HepG2 (cell line): ENCODE data around the gene PPP1R27. TPM values are rescaled to one million over a fixed set of nuclear protein-coding genes. Genes with fewer than 3 reads are reported as not detected.

Experiments used
- ATF1 ChIP-seq: IDR thresholded peaks from 2 replicates; pipeline ENCODE4 v1.6.1; 2016; ENCODE audit warnings: mild to moderate bottlenecking, control low read depth
- ATF7 ChIP-seq, 2 experiments: fragments of 450-650 bp in 1 of 2; sonication (generic) in 1 of 2; formaldehyde crosslinking in 1 of 2; IDR thresholded peaks; 2 replicates each; pipeline versions ENCODE4 v1.4.0 to v1.6.1; 2016 to 2020; ENCODE audit warnings: antibody characterized with exemption in 1 of 2, mild to moderate bottlenecking in 1 of 2, missing genetic modification reagents in 1 of 2
- CEBPG ChIP-seq: IDR thresholded peaks from 2 replicates; pipeline ENCODE4 v1.6.1; 2016
- DNMT3B ChIP-seq: conservative IDR thresholded peaks from 2 replicates; pipeline ENCODE4 v1.6.1; 2016; ENCODE audit warnings: missing biosample characterization, control low read depth
- E2F2 ChIP-seq: sonication (generic); formaldehyde crosslinking; IDR thresholded peaks from 2 replicates; pipeline ENCODE4 v1.4.0; 2020; ENCODE audit warnings: missing genetic modification reagents, borderline replicate concordance
- ELF3 ChIP-seq: IDR thresholded peaks from 2 replicates; pipeline ENCODE4 v1.6.1; 2016; ENCODE audit warnings: missing genetic modification reagents, missing compliant biosample characterization
- FLYWCH1 ChIP-seq: sonication (generic); formaldehyde crosslinking; IDR thresholded peaks from 2 replicates; pipeline ENCODE4 v1.8.1; 2023; ENCODE audit warnings: mild to moderate bottlenecking, missing genetic modification reagents
- FOXM1 ChIP-seq: sonication (generic); formaldehyde crosslinking; IDR thresholded peaks from 2 replicates; pipeline ENCODE4 v1.5.0; 2020; ENCODE audit warnings: missing genetic modification reagents
- HBP1 ChIP-seq: IDR thresholded peaks from 2 replicates; pipeline ENCODE4 v1.6.1; 2016; ENCODE audit warnings: low read depth, control low read depth
- JUN ChIP-seq: sonication (generic); formaldehyde crosslinking; IDR thresholded peaks from 2 replicates; pipeline ENCODE4 v1.4.0; 2020; ENCODE audit warnings: mild to moderate bottlenecking, missing genetic modification reagents
- KDM5A ChIP-seq: fragments of 200-600 bp; sonication (generic); IDR thresholded peaks from 2 replicates; pipeline ENCODE4 v1.7.0; 2018; ENCODE audit warnings: antibody characterized with exemption, mild to moderate bottlenecking, low read length, borderline replicate concordance
- LBX2 ChIP-seq: sonication (generic); formaldehyde crosslinking; IDR thresholded peaks from 2 replicates; pipeline ENCODE4 v1.5.0; 2020; ENCODE audit warnings: missing genetic modification reagents, mild to moderate bottlenecking, borderline replicate concordance
- NFIB ChIP-seq: sonication (generic); formaldehyde crosslinking; IDR thresholded peaks from 2 replicates; pipeline ENCODE4 v1.9.0; 2021; ENCODE audit warnings: missing genetic modification reagents, mild to moderate bottlenecking, borderline replicate concordance
- NFYB ChIP-seq: sonication (generic); formaldehyde crosslinking; IDR thresholded peaks from 2 replicates; pipeline ENCODE4 v1.4.0; 2020; ENCODE audit warnings: missing genetic modification reagents
- SRSF9 ChIP-seq: fragments of 200-400 bp; formaldehyde crosslinking; IDR thresholded peaks from 2 replicates; pipeline ENCODE4 v1.6.1; 2018; ENCODE audit warnings: borderline replicate concordance, mild to moderate bottlenecking, low read depth, low read length; ENCODE audit not compliant: insufficient read depth, poor library complexity, severe bottlenecking
- TAF15 ChIP-seq: fragments of 200-400 bp; formaldehyde crosslinking; IDR thresholded peaks from one replicate; pipeline ENCODE4 v1.6.1; 2018; ENCODE audit warnings: mild to moderate bottlenecking, low read depth, low read length; ENCODE audit not compliant: poor library complexity, severe bottlenecking
- TCF7 ChIP-seq: sonication (generic); IDR thresholded peaks from 2 replicates; pipeline ENCODE4 v1.6.1; 2016; ENCODE audit warnings: antibody characterized with exemption, low read depth
- XRCC5 ChIP-seq: fragments of 200-400 bp; formaldehyde crosslinking; optimal IDR thresholded peaks from 2 replicates; pipeline ENCODE3; 2017; ENCODE audit warnings: mild to moderate bottlenecking, low read length
- ZBTB14 ChIP-seq: sonication (generic); formaldehyde crosslinking; IDR thresholded peaks from 2 replicates; pipeline ENCODE4 v1.4.0; 2020; ENCODE audit warnings: missing genetic modification reagents
- ZFP91 ChIP-seq: sonication (generic); formaldehyde crosslinking; IDR thresholded peaks from 2 replicates; pipeline ENCODE4 v1.9.0; 2022; ENCODE audit warnings: missing genetic modification reagents, mild to moderate bottlenecking, borderline replicate concordance
- ZNF207 ChIP-seq: fragments of 450-650 bp; IDR thresholded peaks from 2 replicates; pipeline ENCODE4 v1.6.1; 2016; ENCODE audit warnings: antibody characterized with exemption, borderline replicate concordance
- ZNF343 ChIP-seq: sonication (generic); formaldehyde crosslinking; IDR thresholded peaks from 2 replicates; pipeline ENCODE4 v1.4.0; 2020; ENCODE audit warnings: mild to moderate bottlenecking, missing genetic modification reagents
- ZNF446 ChIP-seq: sonication (generic); formaldehyde crosslinking; IDR thresholded peaks from 2 replicates; pipeline ENCODE4 v1.5.0; 2020; ENCODE audit warnings: mild to moderate bottlenecking, missing genetic modification reagents
- ZNF563 ChIP-seq: sonication (generic); formaldehyde crosslinking; IDR thresholded peaks from 2 replicates; pipeline ENCODE4 v1.8.0; 2022; ENCODE audit warnings: mild to moderate bottlenecking, moderate library complexity, missing genetic modification reagents
- polyA plus RNA-seq, 8 experiments: library from polyadenylated mRNA; depleted of rRNA in 3 of 8; stranded (reverse) in 7 of 8; unstranded in 1 of 8; fragments of >200 nt; fragmentation: Illumina TruSeq in 4 of 8; extraction: Trizol in 4 of 8; gene quantifications; 2 replicates each; pipeline versions ENCODE4 v1.2.1 to v1.2.3, GENCODE V29; 2011 to 2016; ENCODE audit warnings: low read depth in 4 of 8, missing spikeins in 1 of 8, mixed read lengths in 1 of 8; ENCODE audit not compliant: insufficient read depth in 1 of 8
- total RNA-seq, 5 experiments: library from RNA; depleted of rRNA; stranded (reverse); fragments of >200 nt; fragmentation: Illumina TruSeq; extraction: Trizol; gene quantifications; 2 replicates each; pipeline ENCODE4 v1.2.3, GENCODE V29; 2016; ENCODE audit warnings: low read depth in 1 of 5

PPP1R27 gene
- total and polyA plus RNA-seq, 2 of the 13 experiments (the other 11 are each of a cell fraction or from before 2014, with no cell fraction given), result 0.17 to 1.00 TPM

GRCh38 chr17:81814748-81815645 is 19.9 kb downstream of the PPP1R27 start (continued):
- no peak; the same call in 1 of the 2 replicates for TF ChIP-seq ZFP91 (CRISPR knock-in tag)
- TF ChIP-seq JUN (CRISPR knock-in tag), result peak; percentile 52; the same call in 1 of the 2 replicates
- no peak for TF ChIP-seq ATF1 (CRISPR knock-in tag)
- peak; percentile 74; the same call in 1 of the 2 replicates for TF ChIP-seq ZNF563 (CRISPR knock-in tag)
- TF ChIP-seq HBP1 (CRISPR knock-in tag), result no peak
- TF ChIP-seq E2F2 (CRISPR knock-in tag), result peak; percentile 22; the same call in 1 of the 2 replicates
- no peak for TF ChIP-seq FOXM1
- no peak for TF ChIP-seq NFIB (CRISPR knock-in tag)
- TF ChIP-seq XRCC5, result peak; percentile 51
- no peak for TF ChIP-seq KDM5A
- TF ChIP-seq NFYB (CRISPR knock-in tag), result peak; percentile 63
- no peak for TF ChIP-seq SRSF9
- 0 out of 2 replicates have a peak, but pooled peaks have one; percentile 31 for TF ChIP-seq CEBPG (CRISPR knock-in tag)
- no peak for TF ChIP-seq LBX2 (CRISPR knock-in tag)
- peak; percentile 51; the same call in 1 of the 2 replicates for TF ChIP-seq ELF3
- no peak for TF ChIP-seq ZNF343 (CRISPR knock-in tag)
- no peak for TF ChIP-seq ZBTB14 (CRISPR knock-in tag)
- TF ChIP-seq TCF7, result no peak
- no peak for TF ChIP-seq ATF7 (IDR thresholded peaks at IDR 0.05)
- TF ChIP-seq ATF7 (CRISPR knock-in tag; IDR thresholded peaks at IDR 0.05), result 0 out of 2 replicates have a peak, but pooled peaks have one; percentile 40
- no peak for TF ChIP-seq ZNF446
- no peak for TF ChIP-seq FLYWCH1 (CRISPR knock-in tag)
- TF ChIP-seq DNMT3B (CRISPR knock-in tag), result no peak
- no peak for TF ChIP-seq TAF15
- no peak for TF ChIP-seq ZNF207
